ENCODE data around the gene SERP2. TPM values are rescaled to one million over a fixed set of nuclear protein-coding genes. Genes with fewer than 3 reads are reported as not detected.

Gene SERP2
- total RNA-seq, 1 donor from 2014 or later: 0.24 TPM

DNA sequence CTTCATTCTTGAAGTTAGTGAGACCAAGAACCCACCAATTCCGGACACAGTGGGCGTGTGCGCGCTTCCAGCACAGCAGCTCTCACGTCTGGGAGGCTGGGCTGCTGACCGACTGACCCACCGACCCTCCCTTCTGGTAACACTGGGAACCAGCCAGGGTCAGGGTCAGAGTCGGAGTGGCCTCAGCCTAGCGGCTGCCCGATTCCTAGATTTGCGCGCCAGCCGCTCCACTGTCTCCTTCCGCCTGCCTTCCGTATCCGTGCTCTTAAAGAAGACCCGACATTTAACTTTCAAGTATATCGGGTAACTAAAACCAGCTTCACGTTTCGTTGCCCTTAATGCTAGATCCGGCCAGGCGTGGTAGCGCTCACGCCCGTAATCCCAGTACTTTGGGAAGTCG lies 41.1 kb downstream of the SERP2 start:
- CTCF ChIA-PET: no interaction called here
- Mint-ChIP-seq H3K4me1 (peaks cover 12% of the 10 kb centered on the region), H3K27me3 (no peaks in the 10 kb centered on the region), H3K4me3 (no peak overlapping the region), H3K27ac (no peak overlapping the region), H3K9me3 (no peaks in the 10 kb centered on the region), H3K36me3 (ENCODE audit: low read depth) (no peaks in the 10 kb centered on the region)
- TF ChIP-seq, protein P1, sequence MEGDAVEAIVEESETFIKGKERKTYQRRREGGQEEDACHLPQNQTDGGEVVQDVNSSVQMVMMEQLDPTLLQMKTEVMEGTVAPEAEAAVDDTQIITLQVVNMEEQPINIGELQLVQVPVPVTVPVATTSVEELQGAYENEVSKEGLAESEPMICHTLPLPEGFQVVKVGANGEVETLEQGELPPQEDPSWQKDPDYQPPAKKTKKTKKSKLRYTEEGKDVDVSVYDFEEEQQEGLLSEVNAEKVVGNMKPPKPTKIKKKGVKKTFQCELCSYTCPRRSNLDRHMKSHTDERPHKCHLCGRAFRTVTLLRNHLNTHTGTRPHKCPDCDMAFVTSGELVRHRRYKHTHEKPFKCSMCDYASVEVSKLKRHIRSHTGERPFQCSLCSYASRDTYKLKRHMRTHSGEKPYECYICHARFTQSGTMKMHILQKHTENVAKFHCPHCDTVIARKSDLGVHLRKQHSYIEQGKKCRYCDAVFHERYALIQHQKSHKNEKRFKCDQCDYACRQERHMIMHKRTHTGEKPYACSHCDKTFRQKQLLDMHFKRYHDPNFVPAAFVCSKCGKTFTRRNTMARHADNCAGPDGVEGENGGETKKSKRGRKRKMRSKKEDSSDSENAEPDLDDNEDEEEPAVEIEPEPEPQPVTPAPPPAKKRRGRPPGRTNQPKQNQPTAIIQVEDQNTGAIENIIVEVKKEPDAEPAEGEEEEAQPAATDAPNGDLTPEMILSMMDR (IDR thresholded peaks at IDR 0.05): no peak
- DNase-seq: no peak
- intact Hi-C loops (cut with micrococcal nuclease): no loop called here
- POLR2A ChIA-PET: no interaction called here
- no peak for ATAC-seq (ENCODE audit: low read depth)

DNA sequence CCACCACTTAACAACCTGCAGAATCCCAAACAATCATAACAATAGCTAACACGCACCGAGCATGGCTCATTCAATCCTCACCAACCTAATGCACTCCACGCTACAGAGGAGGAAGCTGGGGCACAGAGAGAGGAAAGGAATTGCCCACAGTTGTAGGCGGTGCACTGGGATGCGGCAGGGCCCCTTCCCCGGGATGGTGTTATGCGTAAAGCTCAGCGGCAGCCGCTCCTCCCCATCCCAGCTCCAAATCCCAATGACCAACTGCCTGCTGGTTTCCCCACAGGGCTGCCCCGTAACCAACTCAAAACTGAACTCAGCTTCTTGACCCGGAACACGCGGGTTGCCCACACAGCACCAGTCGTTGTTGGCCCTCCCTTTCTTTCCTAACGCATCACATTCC lies 42.2 kb downstream of the SERP2 start:
- TF ChIP-seq, protein P1 (IDR thresholded peaks at IDR 0.05): no peak
- CTCF ChIA-PET: no interaction called here

DNA sequence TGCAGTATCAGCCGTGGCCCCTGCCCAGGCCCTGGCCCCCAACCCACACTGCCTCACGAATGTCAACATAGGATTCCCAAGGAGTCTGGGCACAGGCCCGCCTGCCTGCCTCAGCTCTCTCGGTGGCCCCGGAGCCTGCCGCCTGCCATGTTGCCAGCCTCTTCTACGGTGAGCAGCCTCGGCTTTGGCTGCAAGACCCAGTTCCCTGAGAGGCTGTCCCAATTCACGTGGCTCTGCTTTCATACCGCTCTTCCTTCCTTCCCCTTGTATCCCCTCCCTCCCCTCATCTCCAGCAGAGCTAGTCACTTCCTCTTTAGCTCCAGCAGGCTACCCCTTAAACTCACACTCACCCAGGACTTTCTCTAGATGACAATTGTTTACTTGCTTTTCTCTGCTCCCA lies 42.7 kb downstream of the SERP2 start:
- Mint-ChIP-seq H3K4me1 (peaks cover 12% of the 10 kb centered on the region), H3K27ac (no peak overlapping the region), H3K9me3 (no peaks in the 10 kb centered on the region), H3K36me3 (ENCODE audit: low read depth) (no peaks in the 10 kb centered on the region), H3K4me3 (no peak overlapping the region), H3K27me3 (no peaks in the 10 kb centered on the region)
- no peak for DNase-seq
- intact Hi-C loops (cut with micrococcal nuclease): no loop called here
- no peak for ATAC-seq (ENCODE audit: low read depth)
- CTCF ChIA-PET: no interaction called here
- TF ChIP-seq, protein P1 (IDR thresholded peaks at IDR 0.05): no peak
- POLR2A ChIA-PET: no interaction called here

More for the DNA sequence above, 42.2 kb downstream of the SERP2 start:
- DNase-seq: no peak
- H3K27ac Mint-ChIP-seq: no peak overlapping the region
- intact Hi-C loops (cut with micrococcal nuclease): no loop called here
- no peaks in the 10 kb centered on the region for H3K27me3 Mint-ChIP-seq
- peaks cover 12% of the 10 kb centered on the region for H3K4me1 Mint-ChIP-seq
- POLR2A ChIA-PET: no interaction called here
- no peak overlapping the region for H3K4me3 Mint-ChIP-seq
- H3K9me3 Mint-ChIP-seq: no peaks in the 10 kb centered on the region
- ATAC-seq (ENCODE audit: low read depth): no peak
- no peaks in the 10 kb centered on the region for H3K36me3 Mint-ChIP-seq (ENCODE audit: low read depth)

DNA sequence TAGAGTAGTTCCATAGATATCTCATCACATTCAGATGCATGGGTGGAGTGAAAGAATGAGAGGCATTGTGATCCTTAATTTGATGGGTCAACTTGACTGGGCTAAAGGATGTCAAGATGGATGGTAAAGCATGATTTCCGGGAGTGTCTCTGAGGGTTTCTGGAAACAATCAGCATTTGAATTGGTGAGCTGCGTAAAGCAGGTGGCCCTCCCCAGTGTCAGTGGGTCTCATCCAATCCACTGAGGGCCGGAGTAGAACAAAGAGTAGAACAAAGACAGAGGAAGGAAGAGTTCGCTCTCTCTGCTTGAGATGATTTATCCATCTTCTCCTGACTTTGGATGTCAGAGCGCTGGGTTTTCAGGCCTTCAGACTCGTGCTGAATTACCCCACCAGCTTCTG lies 43.1 kb downstream of the SERP2 start:
- Mint-ChIP-seq H3K4me3 (no peak overlapping the region), H3K4me1 (peaks cover 12% of the 10 kb centered on the region), H3K27ac (no peak overlapping the region), H3K36me3 (ENCODE audit: low read depth) (no peaks in the 10 kb centered on the region), H3K27me3 (peaks cover 2% of the 10 kb centered on the region), H3K9me3 (no peaks in the 10 kb centered on the region)
- TF ChIP-seq, protein P1 (IDR thresholded peaks at IDR 0.05): no peak
- intact Hi-C loops (cut with micrococcal nuclease): no loop called here
- ChIA-PET CTCF (no interaction called here), POLR2A (no interaction called here)
- DNase-seq: no peak
- ATAC-seq (ENCODE audit: low read depth): no peak

DNA sequence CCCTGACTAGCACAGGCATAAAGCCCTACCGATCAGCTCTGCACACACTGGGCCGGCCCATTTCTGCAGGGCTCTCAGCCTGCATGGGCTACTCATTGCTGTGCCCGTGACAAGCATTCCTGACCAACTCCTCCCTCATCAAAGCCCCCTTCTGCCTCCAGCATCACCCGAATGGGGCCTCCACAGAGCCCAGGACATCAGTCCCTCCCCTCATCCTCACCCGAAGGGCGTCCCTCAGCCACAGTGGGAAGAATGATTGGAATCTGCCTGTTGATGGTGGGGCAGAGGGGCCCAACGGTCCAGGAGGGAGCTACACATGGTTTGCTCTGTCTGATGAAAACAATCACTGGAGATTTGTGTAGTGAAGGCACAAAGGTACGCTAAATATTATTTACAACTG lies 43.8 kb downstream of the SERP2 start:
- Mint-ChIP-seq H3K4me1 (peaks cover 12% of the 10 kb centered on the region), H3K4me3 (no peak overlapping the region), H3K9me3 (no peaks in the 10 kb centered on the region), H3K27ac (no peak overlapping the region), H3K36me3 (ENCODE audit: low read depth) (no peaks in the 10 kb centered on the region), H3K27me3 (peaks cover 8% of the 10 kb centered on the region)
- CTCF ChIA-PET: no interaction called here
- intact Hi-C loops (cut with micrococcal nuclease): no loop called here
- ATAC-seq (ENCODE audit: low read depth) (no peak), DNase-seq (no peak)
- TF ChIP-seq, protein P1 (IDR thresholded peaks at IDR 0.05): no peak
- POLR2A ChIA-PET: no interaction called here

Data from activated B cell treated with CpG ODN at 0.5 μM for 24 hours (primary cell).